Mesodermal cell (in vitro differentiated cells): ENCODE measurements around the gene SDK2.
A peak's percentile ranks its signal among the peaks of the same experiment; 100 is the strongest.
"Not testable (repeated sequence)": the region's sequence is repeated elsewhere in the genome, so short reads cannot be mapped to it uniquely, and the experiment has no call there.

ENCODE experiments used
- H3K27ac ChIP-seq: 2 replicates; pipeline ENCODE4 v1.7.0; 2013; ENCODE audit warnings: mild to moderate bottlenecking, low read depth, low read length, moderate library complexity; ENCODE audit not compliant: severe bottlenecking
- H3K36me3 ChIP-seq: 2 replicates; pipeline ENCODE4 v1.7.1; 2013; ENCODE audit warnings: mild to moderate bottlenecking, low read length, moderate library complexity; ENCODE audit not compliant: control insufficient read depth, insufficient read depth
- H3K4me1 ChIP-seq: one replicate; pipeline ENCODE4 v1.7.1; 2013; ENCODE audit warnings: mild to moderate bottlenecking, low read length; ENCODE audit not compliant: insufficient read depth, control insufficient read depth, poor library complexity, severe bottlenecking
- H3K4me3 ChIP-seq: 2 replicates; pipeline ENCODE4 v1.7.0; 2013; ENCODE audit warnings: low read length, control low read depth, mild to moderate bottlenecking; ENCODE audit not compliant: insufficient read depth, poor library complexity, severe bottlenecking; ENCODE audit errors: extremely low read depth
- H3K9me3 ChIP-seq: 2 replicates; pipeline ENCODE4 v1.7.1; 2013; ENCODE audit warnings: mild to moderate bottlenecking, low read length, moderate library complexity; ENCODE audit not compliant: control insufficient read depth
- WGBS, 2 experiments: methylation state at CpG; one replicate each; pipeline ENCODE4 v1.1.5; 2013; ENCODE audit warnings: missing lambda C conversion rate in 2 of 2; ENCODE audit not compliant: insufficient coverage in 2 of 2; 5-methylcytosine and 5-hydroxymethylcytosine counted together

The SDK2 gene

GRCh38 chr17:73323409-73324159, 320.7 kb downstream of the SDK2 start:
- H3K27ac ChIP-seq = peak overlapping the region; percentile 62
- no peaks in the 10 kb centered on the region for H3K36me3 ChIP-seq
- H3K9me3 ChIP-seq = peaks cover 3% of the 10 kb centered on the region
- WGBS, 2 experiments = 61 to 62% methylated on average over 2 to 5 of the region's 5 CpGs
- peaks cover 22% of the 10 kb centered on the region for H3K4me1 ChIP-seq
- no peak overlapping the region for H3K4me3 ChIP-seq

GRCh38 chr17:73320601-73321264, 323.5 kb downstream of the SDK2 start:
- Histone ChIP-seq H3K9me3 (peaks cover 3% of the 10 kb centered on the region), H3K27ac (no peak overlapping the region), H3K4me3 (no peak overlapping the region), H3K4me1 (peaks cover 30% of the 10 kb centered on the region), H3K36me3 (no peaks in the 10 kb centered on the region)
- whole genome bisulfite sequencing, 2 experiments = 56 to 67% methylated on average over 1 of the region's 6 CpGs

DNA sequence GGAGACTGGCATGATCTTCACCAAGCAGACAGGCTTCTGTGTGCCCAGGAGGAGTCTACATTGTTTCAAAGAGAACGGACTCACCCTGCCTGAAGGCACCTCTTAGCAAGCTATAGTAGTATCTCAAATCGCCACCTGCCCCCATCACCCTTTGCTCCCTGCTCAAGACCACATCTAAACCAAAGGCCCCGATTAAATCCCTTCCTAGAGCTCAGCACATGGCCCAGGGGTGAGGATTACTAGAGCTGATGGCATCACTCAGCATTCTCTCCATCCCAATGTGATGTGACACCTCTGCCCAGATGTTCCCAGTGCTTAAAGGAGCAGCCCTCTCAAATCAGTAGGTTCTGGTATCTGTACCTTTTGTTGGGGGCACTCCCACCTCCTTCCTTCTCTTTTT, 324.5 kb downstream of the SDK2 start:
- Histone ChIP-seq H3K27ac (no peak overlapping the region), H3K9me3 (peaks cover 3% of the 10 kb centered on the region), H3K4me3 (no peak overlapping the region), H3K4me1 (peaks cover 24% of the 10 kb centered on the region), H3K36me3 (no peaks in the 10 kb centered on the region)
- 79 to 100% methylated on average over 2 of the region's 3 CpGs for WGBS, 2 experiments

DNA sequence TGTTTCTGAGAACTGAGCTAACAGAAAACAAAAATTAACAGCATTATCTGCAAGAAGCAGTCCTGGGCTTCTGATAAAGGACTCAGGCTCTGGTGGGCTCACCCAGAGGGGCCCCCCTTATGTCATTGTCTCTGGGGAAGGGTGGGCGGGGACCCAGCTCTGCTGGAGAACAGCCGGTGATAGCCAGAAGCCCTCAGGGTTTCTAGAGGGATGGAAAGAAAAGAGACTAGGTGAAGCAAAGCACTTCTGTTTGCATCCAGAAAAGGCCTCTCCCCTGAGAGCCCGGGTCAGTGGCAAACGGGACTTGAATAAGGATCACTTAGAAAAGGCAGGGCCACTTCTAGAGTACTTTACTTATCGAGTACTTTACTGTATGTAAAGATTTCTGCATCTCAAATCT, 325.4 kb downstream of the SDK2 start:
- H3K36me3 ChIP-seq = no peaks in the 10 kb centered on the region
- H3K27ac ChIP-seq = no peak overlapping the region
- peaks cover 3% of the 10 kb centered on the region for H3K9me3 ChIP-seq
- H3K4me1 ChIP-seq = peaks cover 14% of the 10 kb centered on the region
- WGBS, 2 experiments = 29 to 49% methylated on average over 4 of the region's 5 CpGs
- no peak overlapping the region for H3K4me3 ChIP-seq

GRCh38 chr17:73318427-73318813, 325.8 kb downstream of the SDK2 start:
- H3K36me3 ChIP-seq = no peaks in the 10 kb centered on the region
- no peak overlapping the region for H3K27ac ChIP-seq
- 87 to 96% methylated on average over 6 to 8 of the region's 8 CpGs for WGBS, 2 experiments
- H3K4me3 ChIP-seq = no peak overlapping the region
- peaks cover 10% of the 10 kb centered on the region for H3K4me1 ChIP-seq
- peaks cover 3% of the 10 kb centered on the region for H3K9me3 ChIP-seq

DNA sequence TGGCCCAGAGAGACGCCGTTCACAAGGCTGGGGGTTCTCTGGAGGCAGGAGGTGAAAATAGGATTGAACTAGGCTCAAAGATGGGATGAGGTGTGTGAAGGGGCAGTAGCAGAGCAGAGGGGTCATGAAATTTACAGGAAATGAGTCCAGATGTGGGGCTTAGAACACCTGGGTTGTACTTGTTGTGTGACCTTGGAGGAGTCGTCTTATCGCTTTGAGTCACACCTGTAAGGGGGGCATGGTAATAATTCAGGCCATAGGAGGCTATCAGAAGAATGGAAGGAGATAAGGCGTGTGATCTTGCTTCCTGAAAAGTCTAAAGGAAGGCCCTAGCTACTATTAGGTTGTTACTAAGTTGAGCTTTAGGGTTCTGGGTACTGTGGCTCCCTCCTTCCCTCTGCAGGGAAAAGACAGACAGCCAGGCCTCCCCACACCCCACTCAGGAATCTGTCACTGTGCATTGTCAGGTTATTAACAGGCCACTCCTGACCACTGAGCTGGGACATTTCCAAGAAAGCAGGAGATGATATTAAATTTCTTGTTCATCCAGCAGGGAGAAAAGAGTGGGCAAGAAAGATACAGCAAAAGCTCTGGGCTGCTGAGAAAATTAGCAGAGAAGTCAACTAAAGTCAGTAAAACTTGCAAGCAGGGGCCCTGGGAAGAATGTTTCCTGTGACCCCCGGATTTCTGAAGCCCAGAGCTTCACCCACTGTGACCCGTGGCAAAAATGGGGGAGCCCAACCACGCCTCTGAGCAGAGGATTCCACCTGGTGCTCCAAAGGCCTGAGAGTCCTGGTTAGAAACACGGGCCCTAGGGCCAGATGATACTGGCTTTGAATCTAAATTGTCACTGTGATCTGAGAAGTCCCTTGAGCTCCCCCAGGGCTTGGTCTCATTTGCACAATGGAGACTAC, 326.5 kb downstream of the SDK2 start:
- peaks cover 8% of the 10 kb centered on the region for H3K4me1 ChIP-seq
- no peak overlapping the region for H3K27ac ChIP-seq
- 87 to 89% methylated on average over 9 of the region's 9 CpGs for WGBS, 2 experiments
- H3K9me3 ChIP-seq = peaks cover 2% of the 10 kb centered on the region
- no peak overlapping the region for H3K4me3 ChIP-seq
- no peaks in the 10 kb centered on the region for H3K36me3 ChIP-seq

GRCh38 chr17:73316919-73317505, 327.2 kb downstream of the SDK2 start:
- WGBS, 2 experiments = 79% methylated on average over 6 to 7 of the region's 8 CpGs
- H3K36me3 ChIP-seq = no peaks in the 10 kb centered on the region
- no peak overlapping the region for H3K4me3 ChIP-seq
- H3K27ac ChIP-seq = no peak overlapping the region
- H3K4me1 ChIP-seq = peaks cover 11% of the 10 kb centered on the region
- no peaks in the 10 kb centered on the region for H3K9me3 ChIP-seq

DNA sequence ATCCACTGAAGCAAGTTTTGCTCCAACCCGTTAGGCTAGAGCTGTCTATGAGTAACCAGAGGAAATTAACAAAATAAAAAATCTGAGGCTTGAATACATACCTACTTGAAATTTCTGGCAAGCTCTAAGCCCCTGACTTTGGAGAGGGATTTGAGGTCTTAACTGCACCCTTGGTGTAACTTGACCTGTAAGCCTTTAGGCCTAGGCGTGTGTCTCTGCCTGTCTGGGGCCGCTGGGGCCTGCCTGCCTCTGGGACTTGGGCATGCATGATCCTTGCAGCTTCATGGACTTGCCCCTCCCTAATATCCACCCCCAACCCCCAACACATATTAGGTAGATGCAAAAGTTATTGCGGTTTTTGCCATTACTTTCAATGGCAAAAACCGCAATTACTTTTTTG, 328.8 kb downstream of the SDK2 start:
- H3K4me3 ChIP-seq = no peak overlapping the region
- no peak overlapping the region for H3K27ac ChIP-seq
- H3K36me3 ChIP-seq = no peaks in the 10 kb centered on the region
- peaks cover 11% of the 10 kb centered on the region for H3K4me1 ChIP-seq
- H3K9me3 ChIP-seq = no peaks in the 10 kb centered on the region
- WGBS, 2 experiments = 61 to 92% methylated on average over 2 to 3 of the region's 5 CpGs

DNA sequence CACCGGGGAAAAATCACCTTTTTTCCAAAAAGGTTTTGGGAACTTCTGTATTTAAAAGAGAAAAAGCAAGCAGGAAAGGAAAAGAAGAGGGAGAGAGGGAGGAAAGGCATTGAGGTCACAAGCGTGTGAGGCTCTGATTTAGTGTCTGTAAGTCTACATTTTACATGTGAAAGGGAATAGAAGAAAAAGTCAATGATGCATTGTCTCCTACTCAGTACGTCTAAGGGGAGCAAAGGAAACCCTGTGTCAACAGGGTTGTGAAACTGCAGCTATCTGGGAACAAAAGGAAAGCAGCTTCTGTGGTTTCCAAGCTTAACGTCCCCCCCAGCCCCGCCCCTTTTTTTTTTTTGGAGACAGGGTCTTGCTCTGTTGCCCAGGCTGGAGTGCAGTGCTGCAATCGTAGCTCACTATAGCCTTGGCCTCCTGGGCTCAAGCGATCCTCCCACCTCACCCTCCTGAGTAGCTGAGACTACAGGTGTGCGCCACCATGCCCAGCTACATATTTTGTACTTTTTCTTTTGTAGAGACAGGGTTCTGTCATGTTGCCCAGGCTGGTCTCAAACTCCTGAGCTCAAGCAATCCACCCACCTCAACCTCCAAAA, 330.6 kb downstream of the SDK2 start:
- Histone ChIP-seq H3K4me1 (peaks cover 24% of the 10 kb centered on the region), H3K36me3 (no peaks in the 10 kb centered on the region), H3K9me3 (no peaks in the 10 kb centered on the region), H3K4me3 (no peak overlapping the region), H3K27ac (no peak overlapping the region)
- WGBS, 2 experiments = 66 to 79% methylated on average over 4 to 7 of the region's 8 CpGs

DNA sequence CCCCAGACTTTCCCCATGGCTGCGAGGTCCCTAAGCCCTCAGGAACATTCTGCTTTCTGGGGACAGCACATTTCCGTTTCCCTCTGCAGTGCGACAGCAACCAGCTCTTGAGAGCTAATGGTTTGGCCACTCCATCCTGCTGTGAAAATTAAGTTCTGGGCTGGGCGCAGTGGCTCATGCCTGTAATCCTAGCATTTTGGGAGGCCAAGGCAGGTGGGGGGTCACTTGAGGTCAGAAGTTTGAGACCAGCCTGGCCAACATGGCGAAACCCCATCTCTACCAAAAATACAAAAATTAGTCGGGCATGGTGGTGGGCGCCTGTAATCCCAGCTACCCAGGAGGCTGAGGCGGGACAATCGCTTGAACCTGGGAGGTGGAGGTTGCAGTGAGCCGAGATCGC, 331.4 kb downstream of the SDK2 start:
- H3K4me1 ChIP-seq = peaks cover 26% of the 10 kb centered on the region
- WGBS, 2 experiments = 72 to 73% methylated on average over 4 to 7 of the region's 11 CpGs
- H3K36me3 ChIP-seq, H3K27ac ChIP-seq, H3K9me3 ChIP-seq, H3K4me3 ChIP-seq: not testable (repeated sequence)
